Smooth muscle cell (in vitro differentiated cells): ENCODE data around the gene FGF21. TPM values are rescaled to one million over a fixed set of nuclear protein-coding genes. Genes with fewer than 3 reads are reported as not detected.

ENCODE experiments used
- DNase-seq: peaks from one replicate; lab custom pipeline; 2025; ENCODE audit not compliant: unreplicated experiment; lab: John Stamatoyannopoulos, UW
- H2AFZ ChIP-seq: fragments of 200-600 bp; sonication (generic); 2 replicates; pipeline ENCODE4 v1.6.0; 2016; ENCODE audit warnings: antibody characterized with exemption, low read depth, mild to moderate bottlenecking
- H3F3A ChIP-seq: fragments of 200-600 bp; sonication (generic); 2 replicates; pipeline ENCODE4 v1.6.0; 2017; ENCODE audit warnings: antibody characterized with exemption, low read depth
- H3K27ac ChIP-seq: fragments of 200-600 bp; sonication (generic); 2 replicates; pipeline ENCODE4 v1.5.1; 2016; ENCODE audit warnings: low read depth, mild to moderate bottlenecking
- H3K27me3 ChIP-seq: fragments of 200-600 bp; sonication (generic); 2 replicates; pipeline ENCODE4 v1.6.1; 2016; ENCODE audit warnings: low read depth, mild to moderate bottlenecking
- H3K36me3 ChIP-seq: fragments of 200-600 bp; sonication (generic); 2 replicates; pipeline ENCODE4 v1.5.1; 2016; ENCODE audit warnings: low read depth
- H3K4me1 ChIP-seq: fragments of 200-600 bp; sonication (generic); 2 replicates; pipeline ENCODE4 v1.5.1; 2016; ENCODE audit warnings: low read depth
- H3K4me2 ChIP-seq: fragments of 200-600 bp; sonication (generic); 2 replicates; pipeline ENCODE4 v1.6.0; 2016; ENCODE audit warnings: mild to moderate bottlenecking
- H3K4me3 ChIP-seq: fragments of 200-600 bp; sonication (generic); 2 replicates; pipeline ENCODE4 v1.5.1; 2016; ENCODE audit warnings: mild to moderate bottlenecking
- H3K79me2 ChIP-seq: fragments of 200-600 bp; sonication (generic); 2 replicates; pipeline ENCODE4 v1.6.0; 2016; ENCODE audit warnings: low read depth, mild to moderate bottlenecking
- H3K9ac ChIP-seq: fragments of 200-600 bp; sonication (generic); 2 replicates; pipeline ENCODE4 v1.6.0; 2016; ENCODE audit warnings: low read depth
- H3K9me3 ChIP-seq: fragments of 200-600 bp; sonication (generic); replicated peaks from 2 replicates; pipeline ENCODE4 v1.5.1; 2016; ENCODE audit warnings: low read depth
- H4K20me1 ChIP-seq: fragments of 200-600 bp; sonication (generic); 2 replicates; pipeline ENCODE4 v1.6.0; 2016; ENCODE audit warnings: low read depth
- CTCF ChIP-seq: fragments of 200-600 bp; sonication (generic); IDR thresholded peaks from 2 replicates; pipeline ENCODE4 v1.5.1; 2017; ENCODE audit warnings: borderline replicate concordance, mild to moderate bottlenecking, antibody characterized with exemption; ENCODE audit not compliant: insufficient read depth, poor library complexity, severe bottlenecking
- WGBS: methylation state at CpG from one replicate; pipeline ENCODE4 v1.1.7; 2016; ENCODE audit warnings: low lambda C conversion rate; 5-methylcytosine and 5-hydroxymethylcytosine counted together
- polyA plus RNA-seq: library from polyadenylated mRNA; unstranded; fragments of >200 nt; fragmentation: Nextera tagmentation; extraction: Ambion mirVana; gene quantifications from 2 replicates; pipeline ENCODE4 v1.2.1, GENCODE V29; 2016
- total RNA-seq: library from RNA; depleted of rRNA; stranded (reverse); fragments of >200 nt; gene quantifications from 2 replicates; pipeline ENCODE4 v1.2.3, GENCODE V29; 2014

Gene FGF21
- total and polyA plus RNA-seq, 2 experiments from 2014 or later: not detected

GRCh38 chr19:48768994-48769713, 13.8 kb downstream of the FGF21 start:
- no peaks in the 10 kb centered on the region for H3K79me2 ChIP-seq
- no peaks in the 10 kb centered on the region for H3K4me1 ChIP-seq
- no peak for DNase-seq
- H3K4me2 ChIP-seq: no peak overlapping the region
- no peak overlapping the region for H3K27ac ChIP-seq
- H3K36me3 ChIP-seq: no peaks in the 10 kb centered on the region
- no peaks in the 10 kb centered on the region for H3K9me3 ChIP-seq
- H3K9ac ChIP-seq: no peak overlapping the region
- TF ChIP-seq CTCF: no peak
- no peak overlapping the region for H2AFZ ChIP-seq
- no peaks in the 10 kb centered on the region for H4K20me1 ChIP-seq
- 91% methylated on average over 11 of the region's 11 CpGs for WGBS
- H3K27me3 ChIP-seq: no peaks in the 10 kb centered on the region
- peaks cover 6% of the 10 kb centered on the region for H3F3A ChIP-seq
- no peak overlapping the region for H3K4me3 ChIP-seq

GRCh38 chr19:48770266-48770665, 14.9 kb downstream of the FGF21 start:
- no peak overlapping the region for H2AFZ ChIP-seq
- no peaks in the 10 kb centered on the region for H3K4me1 ChIP-seq
- no peak for DNase-seq
- no peaks in the 10 kb centered on the region for H3K79me2 ChIP-seq
- H3K4me2 ChIP-seq: no peak overlapping the region
- H3K9me3 ChIP-seq: no peaks in the 10 kb centered on the region
- H4K20me1 ChIP-seq: no peaks in the 10 kb centered on the region
- H3K36me3 ChIP-seq: no peaks in the 10 kb centered on the region
- H3K4me3 ChIP-seq: no peak overlapping the region
- H3K9ac ChIP-seq: no peak overlapping the region
- H3F3A ChIP-seq: peaks cover 8% of the 10 kb centered on the region
- 28% methylated on average over 7 of the region's 7 CpGs for WGBS
- no peak for TF ChIP-seq CTCF
- H3K27me3 ChIP-seq: no peaks in the 10 kb centered on the region
- H3K27ac ChIP-seq: peak overlapping the region; percentile 44

GRCh38 chr19:48770734-48771472, 15.6 kb downstream of the FGF21 start:
- no peaks in the 10 kb centered on the region for H3K27me3 ChIP-seq
- no peaks in the 10 kb centered on the region for H4K20me1 ChIP-seq
- H2AFZ ChIP-seq: no peak overlapping the region
- H3K4me2 ChIP-seq: no peak overlapping the region
- H3K27ac ChIP-seq: peak overlapping the region; percentile 44
- H3K4me1 ChIP-seq: no peaks in the 10 kb centered on the region
- no peak for TF ChIP-seq CTCF
- 89% methylated on average over 20 of the region's 20 CpGs for WGBS
- DNase-seq: no peak
- no peaks in the 10 kb centered on the region for H3K79me2 ChIP-seq
- H3K4me3 ChIP-seq: no peak overlapping the region
- no peak overlapping the region for H3K9ac ChIP-seq
- no peaks in the 10 kb centered on the region for H3K36me3 ChIP-seq
- no peaks in the 10 kb centered on the region for H3K9me3 ChIP-seq
- peaks cover 8% of the 10 kb centered on the region for H3F3A ChIP-seq

- peaks cover 8% of the 10 kb centered on the region for H3F3A ChIP-seq
- 92% methylated on average over 13 of the region's 13 CpGs for WGBS
- no peak for DNase-seq
- no peak overlapping the region for H3K27ac ChIP-seq
- no peak overlapping the region for H3K4me3 ChIP-seq
- H3K79me2 ChIP-seq: no peaks in the 10 kb centered on the region
- no peaks in the 10 kb centered on the region for H3K27me3 ChIP-seq
- H3K9ac ChIP-seq: no peak overlapping the region
- no peaks in the 10 kb centered on the region for H4K20me1 ChIP-seq
- H3K36me3 ChIP-seq: no peaks in the 10 kb centered on the region
- H3K4me2 ChIP-seq: no peak overlapping the region
- no peak for TF ChIP-seq CTCF
- no peaks in the 10 kb centered on the region for H3K4me1 ChIP-seq
- H3K9me3 ChIP-seq: no peaks in the 10 kb centered on the region
- H2AFZ ChIP-seq: no peak overlapping the region
Measured at GRCh38 chr19:48772503-48772953, 17.2 kb downstream of the FGF21 start.
